ENCODE results near the gene PEAK1. TPM values are rescaled to one million over a fixed set of nuclear protein-coding genes. Genes with fewer than 3 reads are reported as not detected.

The PEAK1 gene
- total RNA-seq, 4 donors from 2014 or later, result 91.8 to 170 (median 123) TPM

DNA sequence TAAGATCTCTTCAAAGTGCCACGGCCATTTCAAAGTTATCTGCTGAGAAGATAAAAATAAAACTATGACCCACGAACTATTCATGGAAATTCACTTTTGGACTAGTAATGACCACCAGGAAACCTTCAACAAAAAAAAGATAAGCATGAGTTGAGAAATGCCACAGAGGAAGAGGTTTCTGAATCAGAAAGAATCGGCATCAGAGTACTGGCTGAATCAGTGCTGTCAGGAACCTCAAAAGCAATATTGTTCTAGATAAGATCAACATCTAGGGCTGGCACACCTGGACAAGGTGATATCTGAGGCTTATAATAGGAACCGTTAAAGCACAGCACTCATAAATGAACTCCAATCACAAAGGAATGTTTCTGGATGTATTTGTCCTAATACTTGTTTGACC, 72.7 kb downstream of the PEAK1 start:
- intact Hi-C loops (cut with DNase I), result no loop called here
- Histone ChIP-seq H3K9me3 (no peaks in the 10 kb centered on the region), H3K4me3 (no peak overlapping the region), H3K27ac (replicated peaks in 1 of 4) (no peak overlapping the region), H3K36me3 (no peaks in the 10 kb centered on the region), H3K27me3 (no peaks in the 10 kb centered on the region), H3K4me1 (peaks cover 0 to 9% (median 6%) of the 10 kb centered on the region in 4 donors)
- TF ChIP-seq POLR2AphosphoS5 (IDR thresholded peaks at IDR 0.05) (no peak), EP300 (IDR thresholded peaks at IDR 0.05) (no peak), POLR2A (IDR thresholded peaks at IDR 0.05; ENCODE audit: low read depth) (no peak)
- TF ChIP-seq, protein P1, sequence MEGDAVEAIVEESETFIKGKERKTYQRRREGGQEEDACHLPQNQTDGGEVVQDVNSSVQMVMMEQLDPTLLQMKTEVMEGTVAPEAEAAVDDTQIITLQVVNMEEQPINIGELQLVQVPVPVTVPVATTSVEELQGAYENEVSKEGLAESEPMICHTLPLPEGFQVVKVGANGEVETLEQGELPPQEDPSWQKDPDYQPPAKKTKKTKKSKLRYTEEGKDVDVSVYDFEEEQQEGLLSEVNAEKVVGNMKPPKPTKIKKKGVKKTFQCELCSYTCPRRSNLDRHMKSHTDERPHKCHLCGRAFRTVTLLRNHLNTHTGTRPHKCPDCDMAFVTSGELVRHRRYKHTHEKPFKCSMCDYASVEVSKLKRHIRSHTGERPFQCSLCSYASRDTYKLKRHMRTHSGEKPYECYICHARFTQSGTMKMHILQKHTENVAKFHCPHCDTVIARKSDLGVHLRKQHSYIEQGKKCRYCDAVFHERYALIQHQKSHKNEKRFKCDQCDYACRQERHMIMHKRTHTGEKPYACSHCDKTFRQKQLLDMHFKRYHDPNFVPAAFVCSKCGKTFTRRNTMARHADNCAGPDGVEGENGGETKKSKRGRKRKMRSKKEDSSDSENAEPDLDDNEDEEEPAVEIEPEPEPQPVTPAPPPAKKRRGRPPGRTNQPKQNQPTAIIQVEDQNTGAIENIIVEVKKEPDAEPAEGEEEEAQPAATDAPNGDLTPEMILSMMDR (IDR thresholded peaks at IDR 0.05), result no peak
- WGBS, result 78% methylated on average over 4 of the region's 4 CpGs
- DNase-seq (ENCODE audit: extremely low spot score), result no peak

DNA sequence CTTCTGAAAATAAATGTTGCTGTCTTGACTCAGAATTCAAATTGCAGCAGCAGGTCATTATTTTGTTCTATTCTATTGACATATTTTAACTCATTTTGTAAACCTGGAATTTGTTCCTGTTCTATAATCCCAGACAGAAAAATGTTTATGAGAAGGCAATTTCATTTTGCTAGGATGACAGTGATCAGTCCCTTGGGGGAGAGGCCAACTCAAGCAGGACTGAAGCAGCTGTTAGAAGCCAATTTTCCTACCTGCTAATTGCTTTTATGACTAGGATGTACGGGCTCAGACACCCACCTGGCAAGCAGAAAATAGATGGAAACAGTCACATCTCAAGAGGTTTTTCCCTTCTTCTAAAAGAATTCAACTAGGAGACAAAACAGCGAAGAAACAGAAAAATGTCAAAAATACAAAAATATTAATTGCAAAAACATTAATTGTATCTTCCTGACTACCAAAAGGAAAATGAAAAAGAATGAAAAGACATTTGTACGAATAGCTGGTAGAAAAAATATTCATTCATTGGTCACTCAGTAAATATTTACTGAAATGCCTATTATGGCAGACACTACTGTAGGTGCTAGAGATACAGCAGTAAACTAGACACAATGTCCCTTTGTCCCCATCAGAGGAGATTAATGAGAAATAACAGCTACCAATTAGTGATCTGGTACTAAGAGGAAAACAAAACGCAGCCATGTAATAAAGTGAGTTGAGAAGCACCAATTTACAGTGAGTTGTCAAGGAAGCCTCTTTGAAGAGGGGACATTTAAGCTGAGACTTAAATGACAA, 73.5 kb downstream of the PEAK1 start:
- intact Hi-C loops (cut with DNase I), result no loop called here
- Histone ChIP-seq H3K36me3 (no peaks in the 10 kb centered on the region), H3K27ac (replicated peaks in 1 of 4) (no peak overlapping the region), H3K27me3 (no peaks in the 10 kb centered on the region), H3K4me1 (peaks cover 0 to 9% (median 5%) of the 10 kb centered on the region in 4 donors), H3K4me3 (no peak overlapping the region), H3K9me3 (peaks cover 0 to 1% (median 0%) of the 10 kb centered on the region in 4 donors)
- 87% methylated on average over 4 of the region's 4 CpGs for WGBS
- DNase-seq (ENCODE audit: extremely low spot score), result no peak
- TF ChIP-seq POLR2A (IDR thresholded peaks at IDR 0.05; ENCODE audit: low read depth), result no peak
- TF ChIP-seq, protein P1 (IDR thresholded peaks at IDR 0.05), result no peak
- TF ChIP-seq POLR2AphosphoS5 (IDR thresholded peaks at IDR 0.05), result no peak
- no peak for TF ChIP-seq EP300 (IDR thresholded peaks at IDR 0.05)

DNA sequence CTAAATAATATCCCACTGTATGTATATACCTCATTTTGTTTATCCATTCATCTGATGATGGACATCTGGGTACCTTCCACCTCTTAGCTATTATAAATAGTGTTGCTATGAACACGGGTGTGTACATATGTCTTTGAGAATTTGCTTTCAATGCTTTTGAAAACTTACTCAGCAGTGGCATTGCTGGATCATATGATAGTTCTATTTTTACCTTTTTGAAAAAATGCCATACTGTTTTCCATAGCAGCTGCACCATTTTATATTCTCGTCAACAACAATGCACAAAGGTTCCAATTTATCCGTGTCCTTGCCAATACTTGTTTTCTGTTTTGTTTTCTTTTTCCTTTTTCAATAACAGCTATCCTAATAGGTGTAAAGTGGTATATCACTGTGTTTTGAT, 77.1 kb downstream of the PEAK1 start:
- no peak for DNase-seq (ENCODE audit: extremely low spot score)
- H3K9me3 ChIP-seq, result peaks cover 0 to 3% (median 0%) of the 10 kb centered on the region in 4 donors
- no peak for TF ChIP-seq POLR2A (IDR thresholded peaks at IDR 0.05; ENCODE audit: low read depth)
- no peak for TF ChIP-seq POLR2AphosphoS5 (IDR thresholded peaks at IDR 0.05)
- TF ChIP-seq EP300 (IDR thresholded peaks at IDR 0.05), result no peak
- TF ChIP-seq, protein P1 (IDR thresholded peaks at IDR 0.05), result no peak
- H3K27ac ChIP-seq (replicated peaks in 1 of 4), result no peak overlapping the region
- no peaks in the 10 kb centered on the region for H3K27me3 ChIP-seq
- peaks cover 0 to 9% (median 5%) of the 10 kb centered on the region in 4 donors for H3K4me1 ChIP-seq
- 69% methylated on average over 3 of the region's 3 CpGs for WGBS
- H3K4me3 ChIP-seq, result no peak overlapping the region
- H3K36me3 ChIP-seq, result no peaks in the 10 kb centered on the region
- intact Hi-C loops (cut with DNase I), result no loop called here

DNA sequence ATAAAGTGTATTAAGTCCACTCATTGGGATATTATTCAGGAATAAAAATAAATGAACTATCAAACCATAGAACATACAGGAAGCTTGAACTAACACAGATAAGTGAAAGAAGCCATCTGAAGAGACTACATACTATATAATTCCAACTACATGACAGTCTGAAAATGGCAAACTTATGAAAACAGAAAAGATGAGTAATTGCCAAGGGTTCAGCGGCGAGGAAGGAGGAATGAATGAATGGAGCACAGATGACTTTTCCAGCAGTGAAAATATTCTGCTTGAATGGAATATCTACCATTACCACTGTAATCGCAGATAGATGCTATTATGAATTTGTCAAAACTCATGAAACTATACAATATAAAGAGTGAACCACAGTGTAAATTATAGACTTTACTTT, 79.7 kb downstream of the PEAK1 start:
- peaks cover 6 to 18% (median 9%) of the 10 kb centered on the region in 4 donors for H3K4me1 ChIP-seq
- no peaks in the 10 kb centered on the region for H3K36me3 ChIP-seq
- H3K27me3 ChIP-seq, result no peaks in the 10 kb centered on the region
- 95% methylated on average over 3 of the region's 3 CpGs for WGBS
- no peak for DNase-seq (ENCODE audit: extremely low spot score)
- no peak overlapping the region for H3K4me3 ChIP-seq
- intact Hi-C loops (cut with DNase I), result no loop called here
- TF ChIP-seq POLR2A (IDR thresholded peaks at IDR 0.05; ENCODE audit: low read depth) (no peak), EP300 (IDR thresholded peaks at IDR 0.05) (no peak), POLR2AphosphoS5 (IDR thresholded peaks at IDR 0.05) (no peak)
- TF ChIP-seq, protein P1 (IDR thresholded peaks at IDR 0.05), result no peak
- no peak overlapping the region for H3K27ac ChIP-seq (replicated peaks in 1 of 4)
- peaks cover 0 to 3% (median 0%) of the 10 kb centered on the region in 4 donors for H3K9me3 ChIP-seq
